Measurements from ENCODE around the gene ALKAL2. TPM values are rescaled to one million over a fixed set of nuclear protein-coding genes. Genes with fewer than 3 reads are reported as not detected.

ALKAL2 gene
- total and polyA plus RNA-seq, 10 of the 15 experiments (the other 5 are each of a cell fraction or from before 2014, with no cell fraction given): 0.11 to 0.29 (median 0.11) TPM; not detected in 7

DNA sequence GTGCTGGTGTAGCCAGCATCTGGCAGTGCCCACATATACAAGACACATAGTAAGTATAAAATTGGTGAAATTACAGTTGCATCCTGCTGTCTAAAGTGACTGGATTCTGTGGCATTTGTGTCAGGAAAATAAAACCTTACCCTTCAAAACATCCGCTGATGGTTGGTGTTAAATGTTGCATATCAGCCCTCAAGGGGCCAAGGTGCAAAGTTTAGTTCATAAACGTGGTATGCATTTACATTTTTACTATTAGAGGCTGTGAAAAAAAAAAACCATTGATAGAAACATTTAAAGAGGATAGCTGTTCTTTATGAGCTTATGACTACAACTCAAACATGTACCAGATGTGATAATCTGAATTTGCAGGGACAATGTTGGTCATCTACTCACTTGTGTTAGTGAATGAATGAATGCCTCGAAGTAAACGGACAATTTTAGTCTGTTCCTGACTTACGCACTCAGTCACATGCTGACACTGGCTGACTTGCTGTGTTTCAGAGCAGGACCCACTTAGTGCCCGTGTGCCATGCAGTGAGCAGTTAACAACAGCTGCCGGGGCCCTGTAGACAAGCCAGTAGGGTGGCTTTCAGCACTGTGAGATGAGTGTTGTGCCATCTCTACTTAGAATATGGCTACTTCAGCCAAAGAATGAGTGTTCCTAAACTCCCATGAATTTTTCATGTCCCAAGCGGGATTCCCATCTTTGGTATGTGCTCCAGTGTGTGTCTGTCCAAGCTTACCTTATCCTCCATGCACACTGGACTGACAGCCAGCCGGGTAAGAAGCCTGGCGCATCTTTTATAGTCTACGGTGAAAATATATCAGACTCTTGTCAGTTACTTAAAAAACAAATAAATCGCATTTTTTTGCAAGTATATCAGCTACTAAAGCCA is 5.3 kb downstream of the ALKAL2 start:
- no peaks in the 10 kb centered on the region for H3K27me3 ChIP-seq (replicated peaks in 1 of 2; ENCODE audit: control insufficient read depth in 2 of 2, insufficient read depth in 2 of 2, low read length in 1 of 2)
- no peak for DNase-seq (ENCODE audit: low read depth, low spot score)
- H3K9ac ChIP-seq (ENCODE audit: control insufficient read depth, insufficient read depth, low read length): no peak overlapping the region
- H3K4me3 ChIP-seq: no peak overlapping the region
- ChIA-PET RAD21 (ENCODE audit: unreplicated experiment) (no interaction called here), CTCF (interaction anchor here (0.7 to 1.5 kb wide), 4 partner anchors 17 to 68 kb away, joined by 3 to 5 read pairs (median 4); no protein-coding TSS in a partner anchor), SMC1A (ENCODE audit: uncharacterized antibody, unreplicated experiment) (no interaction called here), POLR2A (no interaction called here)
- H4K20me1 ChIP-seq (ENCODE audit: control insufficient read depth, insufficient read depth): no peaks in the 10 kb centered on the region
- no TSS peak for BruUV-seq (replicated peaks)
- peaks cover 15 to 25% of the 10 kb centered on the region in 2 experiments; a peak in 3 of 4 replicates for H3K36me3 ChIP-seq (ENCODE audit: control insufficient read depth in 2 of 2, insufficient read depth in 2 of 2, low read length in 1 of 2)
- no peaks in the 10 kb centered on the region for H3K9me3 ChIP-seq (replicated peaks; ENCODE audit: control insufficient read depth, insufficient read depth, low read length)
- WGBS (ENCODE audit: insufficient coverage, insufficient replicate concordance, low lambda C conversion rate, missing lambda C conversion rate): 89% methylated on average over 12 of the region's 12 CpGs
- no peaks in the 10 kb centered on the region for H3K4me1 ChIP-seq (ENCODE audit: control insufficient read depth, insufficient read depth, low read length)
- H2AFZ ChIP-seq (ENCODE audit: control insufficient read depth, low read depth, low read length): no peak overlapping the region
- no peak overlapping the region for H3K27ac ChIP-seq (ENCODE audit: control insufficient read depth, insufficient read depth)
- H3K4me2 ChIP-seq (ENCODE audit: control insufficient read depth, insufficient read depth): no peak overlapping the region
- ATAC-seq: no peak
- no peaks in the 10 kb centered on the region for H3K79me2 ChIP-seq (ENCODE audit: control insufficient read depth, insufficient read depth, low read length)
- no peak for FAIRE-seq
- intact Hi-C loops (cut with micrococcal nuclease; ENCODE audit: unreplicated experiment) (no loop called here), in situ Hi-C loops (cut with MboI) (no loop called here)
- TF ChIP-seq RBBP5 (conservative IDR thresholded peaks at IDR 0.05) (no peak), IRF4 (IDR thresholded peaks at IDR 0.05; ENCODE audit: low read depth, low read length) (no peak), PML (IDR thresholded peaks at IDR 0.05; ENCODE audit: low read length) (no peak), NFXL1 (IDR thresholded peaks at IDR 0.05; ENCODE audit: borderline replicate concordance) (no peak), NR2F1 (conservative IDR thresholded peaks at IDR 0.05) (no peak), TBL1XR1 (IDR thresholded peaks at IDR 0.05; ENCODE audit: low read depth, low read length) (no peak), SMARCA5 (IDR thresholded peaks at IDR 0.05) (no peak), KLF5 (IDR thresholded peaks at IDR 0.05; ENCODE audit: partially characterized antibody) (no peak), MTA2 (IDR thresholded peaks at IDR 0.05; ENCODE audit: low read depth) (no peak)

Data from GM12878 (cell line).